HG03432 (cell line): ENCODE results near the gene KRT31.
"Not testable (repeated sequence)": the region's sequence is repeated elsewhere in the genome, so short reads cannot be mapped to it uniquely, and the experiment has no call there.

Experiments used
- ATAC-seq: cut with Tn5 transposase; IDR thresholded peaks from one replicate; pipeline ENCODE4 v1.9.1; 2021; ENCODE audit warnings: mild to moderate bottlenecking, moderate library complexity; ENCODE audit not compliant: unreplicated experiment

KRT31 gene

GRCh38 chr17:41396996-41397660, at the start of gene KRT31:
TSS of gene KRT31 (minus strand) at chr17:41397608. CDS start at chr17:41397539, 69 bp downstream.
- no peak for ATAC-seq

- no peak for ATAC-seq
Measured at GRCh38 chr17:41446806-41447205, 49.4 kb upstream of the KRT31 start.

DNA sequence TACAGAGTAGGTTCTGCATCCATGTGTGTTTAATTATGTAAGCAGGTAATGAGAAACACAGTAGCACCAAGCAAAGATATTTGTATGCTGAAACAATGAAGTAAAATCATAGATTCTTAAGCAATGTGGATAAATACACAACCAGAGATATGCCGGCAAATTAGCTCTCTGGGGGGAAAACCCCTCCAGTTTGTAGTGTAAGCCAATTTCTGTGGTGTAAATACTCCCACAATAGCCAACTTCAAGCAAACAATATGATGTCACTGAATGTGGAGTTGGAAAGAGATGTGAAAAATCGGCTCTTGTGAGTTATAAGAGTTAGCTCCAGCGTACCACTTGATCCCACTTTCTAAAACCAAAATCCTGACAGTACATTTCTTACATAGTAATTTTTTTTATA, 47.2 kb upstream of the KRT31 start:
- no peak for ATAC-seq

- no peak for ATAC-seq
Measured at GRCh38 chr17:41444186-41444585, 46.8 kb upstream of the KRT31 start.

GRCh38 chr17:41442739-41443138, 45.3 kb upstream of the KRT31 start:
- ATAC-seq = no peak

GRCh38 chr17:41440531-41441033, 43.2 kb upstream of the KRT31 start, which contains the start of gene KRT38:
TSS of gene KRT38 (minus strand) at chr17:41440983. CDS start at chr17:41440921, 62 bp downstream.
- ATAC-seq = no peak

DNA sequence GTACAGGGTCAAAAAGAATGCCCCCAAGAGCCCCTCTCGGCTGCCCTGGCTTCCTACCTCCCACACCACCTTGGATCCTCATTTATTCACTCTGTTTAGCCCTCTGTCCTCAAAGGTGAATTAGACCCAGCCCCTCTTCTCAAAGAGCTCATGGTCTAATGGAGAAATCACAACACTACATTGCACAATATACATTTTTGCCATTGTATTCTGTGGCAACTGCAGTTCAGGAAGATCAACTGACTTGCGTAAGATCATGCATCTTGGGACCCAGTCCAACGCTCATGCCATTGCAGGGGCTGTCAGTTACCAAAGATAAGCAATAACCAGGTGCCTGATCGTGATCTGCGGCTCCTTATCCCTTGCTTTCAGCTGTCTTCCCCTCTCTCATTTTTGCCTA, 42.0 kb upstream of the KRT31 start:
- ATAC-seq = no peak

- ATAC-seq = no peak
Measured at GRCh38 chr17:41437769-41438168, 40.4 kb upstream of the KRT31 start.

GRCh38 chr17:41437254-41437653, 39.8 kb upstream of the KRT31 start:
- no peak for ATAC-seq

DNA sequence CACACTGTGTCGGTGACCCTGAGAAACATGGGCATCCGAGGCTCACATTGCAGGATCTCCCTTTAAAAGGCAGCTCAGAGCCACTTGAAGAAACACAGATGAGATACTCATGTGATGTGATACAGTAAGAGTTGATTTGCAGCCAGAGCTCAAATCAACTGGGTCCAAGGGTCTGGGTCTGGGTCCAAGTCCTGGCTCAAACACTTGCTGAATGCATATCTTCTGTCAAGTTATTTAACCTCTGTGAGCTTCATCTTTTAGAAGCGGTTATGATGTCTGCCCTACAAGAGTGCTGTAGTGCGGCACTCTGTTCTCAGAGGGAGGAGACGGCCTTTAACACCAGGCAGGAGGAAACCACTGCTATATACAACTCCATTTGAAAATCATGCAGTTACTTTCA, 37.0 kb upstream of the KRT31 start:
- no peak for ATAC-seq

DNA sequence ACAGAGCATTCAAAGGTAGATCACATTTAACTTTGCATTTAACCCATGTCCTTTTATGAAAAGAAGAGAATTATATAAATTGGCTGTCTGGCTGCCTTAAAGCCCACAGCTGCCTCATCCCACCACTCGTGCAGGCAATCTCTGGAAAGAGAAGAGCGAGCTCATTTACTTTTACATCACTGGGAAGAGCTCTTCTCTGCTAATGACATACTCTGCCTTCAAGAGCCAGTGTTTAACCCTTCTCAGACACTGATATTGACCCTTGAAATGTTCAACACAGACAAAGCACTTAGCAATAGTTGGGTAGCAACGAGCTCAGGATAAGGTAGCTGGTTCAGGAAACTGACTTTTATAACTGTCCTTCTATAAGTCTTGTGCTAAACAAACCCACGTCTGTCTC, 36.6 kb upstream of the KRT31 start:
- no peak for ATAC-seq

- ATAC-seq = no peak
Measured at GRCh38 chr17:41433586-41433985, 36.2 kb upstream of the KRT31 start.

GRCh38 chr17:41430376-41430775, 33.0 kb upstream of the KRT31 start:
- not testable (repeated sequence) for ATAC-seq

GRCh38 chr17:41429667-41430066, 32.3 kb upstream of the KRT31 start:
- no peak for ATAC-seq

DNA sequence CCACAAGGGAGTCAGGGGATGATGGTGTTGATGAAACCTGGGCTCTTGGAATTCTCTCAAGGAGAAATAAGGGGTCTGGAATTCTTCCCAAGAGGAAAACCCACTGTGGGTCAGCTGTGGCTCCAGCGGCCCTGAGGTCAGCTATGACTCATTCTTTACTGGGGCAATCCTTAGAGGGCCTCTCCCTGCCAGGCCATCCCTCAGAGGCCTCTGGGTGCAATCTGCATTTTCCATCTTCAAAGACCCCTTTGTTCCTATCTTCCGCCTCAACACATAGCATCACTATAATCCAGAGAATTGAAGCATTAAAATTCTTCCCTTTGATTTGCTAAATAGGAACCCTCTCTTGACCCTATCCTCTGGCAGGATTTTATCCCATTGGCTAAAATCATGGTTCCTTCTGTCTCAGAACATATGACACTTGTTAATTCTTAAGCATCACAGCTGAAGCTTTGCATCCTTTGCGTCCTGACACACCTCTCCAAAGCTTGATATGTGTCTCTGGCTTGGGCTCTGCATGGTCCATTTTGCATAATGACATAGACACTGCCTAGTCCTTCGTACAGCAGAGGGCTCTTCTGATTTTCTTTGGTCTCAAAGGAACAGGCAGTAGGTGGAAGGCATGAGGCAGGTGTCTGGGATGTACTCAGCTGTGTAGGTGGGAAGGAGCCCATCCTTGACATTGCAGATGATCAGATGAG, 31.3 kb upstream of the KRT31 start:
- no peak for ATAC-seq

GRCh38 chr17:41424111-41424635, 26.8 kb upstream of the KRT31 start, which contains the start of gene KRT37:
TSS of gene KRT37 (minus strand) at chr17:41424585. CDS start at chr17:41424523, 62 bp downstream.
- no peak for ATAC-seq

DNA sequence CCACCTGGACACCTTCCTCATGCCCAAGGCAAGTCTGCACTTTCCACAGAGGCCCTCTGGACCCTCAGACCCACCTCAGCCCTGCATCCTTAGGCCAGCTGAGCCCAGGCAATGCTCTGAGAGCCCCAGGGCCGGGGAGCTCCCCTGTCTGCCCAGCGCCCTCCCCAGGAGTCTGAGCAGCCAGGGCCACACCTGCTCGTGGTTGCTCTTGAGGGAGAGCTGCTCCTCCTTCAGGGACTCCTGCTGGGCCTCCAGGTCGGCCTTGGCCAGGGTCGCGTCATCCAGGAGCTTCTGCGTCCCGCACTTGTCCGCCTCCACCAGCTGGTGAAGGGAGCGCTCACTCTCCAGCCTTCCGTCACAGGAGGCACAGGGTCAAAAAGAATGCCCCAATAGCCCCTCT, 25.2 kb upstream of the KRT31 start:
- not testable (repeated sequence) for ATAC-seq

GRCh38 chr17:41421617-41422016, 24.2 kb upstream of the KRT31 start:
- no peak for ATAC-seq

DNA sequence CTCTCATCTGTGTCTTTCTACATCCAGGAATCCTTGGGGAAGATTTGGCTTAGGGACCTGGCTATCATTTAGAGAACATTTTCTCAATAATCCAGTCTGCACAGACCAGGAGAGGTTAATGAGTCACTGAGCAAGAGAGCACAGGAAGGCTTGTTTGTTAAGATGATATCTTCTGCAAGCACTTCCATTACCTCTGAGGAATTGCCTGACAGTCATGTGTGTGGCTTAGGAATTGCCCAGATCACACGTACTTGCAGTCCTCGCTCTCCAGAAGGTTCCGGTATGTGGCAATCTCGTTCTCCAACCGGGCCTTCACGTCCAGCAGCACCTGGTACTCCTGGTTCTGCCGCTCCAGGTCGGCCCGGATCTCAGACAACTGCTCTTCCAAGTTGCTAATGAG, 23.7 kb upstream of the KRT31 start:
- ATAC-seq = no peak

GRCh38 chr17:41420134-41420533, 22.7 kb upstream of the KRT31 start:
- ATAC-seq = no peak

DNA sequence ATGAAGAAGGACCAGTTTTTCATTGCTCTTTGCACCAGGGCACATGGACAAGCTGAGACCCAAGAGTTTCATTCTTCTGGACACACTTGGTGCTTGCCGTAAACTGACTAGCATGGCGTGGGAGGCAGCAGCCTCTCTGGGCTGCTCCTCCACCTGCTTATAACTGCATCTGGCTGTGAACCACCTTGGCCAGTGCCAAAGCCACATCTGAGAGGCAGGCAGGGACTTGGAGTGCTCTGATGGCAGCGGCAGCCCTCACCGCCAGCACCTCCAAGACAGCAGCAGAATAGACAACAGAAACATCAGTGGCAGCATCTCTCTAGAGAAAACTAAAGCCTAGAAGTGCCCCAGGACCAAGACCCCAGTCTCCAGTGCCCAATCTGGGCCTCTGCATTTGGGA, 22.3 kb upstream of the KRT31 start:
- no peak for ATAC-seq
